Measurements from ENCODE around the gene CMTM2. TPM values are rescaled to one million over a fixed set of nuclear protein-coding genes. Genes with fewer than 3 reads are reported as not detected.
A peak's percentile ranks its signal among the peaks of the same experiment; 100 is the strongest.
"Not testable (repeated sequence)": the region's sequence is repeated elsewhere in the genome, so short reads cannot be mapped to it uniquely, and the experiment has no call there.

The CMTM2 gene
- total and polyA plus RNA-seq, 10 donors, result 0.70 to 54.6 (median 8.8) TPM

GRCh38 chr16:66608241-66609138 lies 29.2 kb downstream of the CMTM2 start:
- intact Hi-C loops (cut with DNase I; ENCODE audit: low total_unique reads), result no loop called here
- Histone ChIP-seq H3K27ac (peak overlapping the region in 3 of 8 donors; percentile 0 to 45 (median 34)), H3K4me3 (peak overlapping the region in 1 of 8 donors; percentile 8), H3K27me3 (replicated peaks in 1 of 7) (peaks cover 0 to 16% (median 0%) of the 10 kb centered on the region in 7 donors), H3K36me3 (peaks cover 0 to 49% (median 43%) of the 10 kb centered on the region in 6 donors), H3K4me1 (peaks cover 32 to 57% (median 52%) of the 10 kb centered on the region in 6 donors), H3K9me3 (no peaks in the 10 kb centered on the region)
- TF ChIP-seq, protein P1, sequence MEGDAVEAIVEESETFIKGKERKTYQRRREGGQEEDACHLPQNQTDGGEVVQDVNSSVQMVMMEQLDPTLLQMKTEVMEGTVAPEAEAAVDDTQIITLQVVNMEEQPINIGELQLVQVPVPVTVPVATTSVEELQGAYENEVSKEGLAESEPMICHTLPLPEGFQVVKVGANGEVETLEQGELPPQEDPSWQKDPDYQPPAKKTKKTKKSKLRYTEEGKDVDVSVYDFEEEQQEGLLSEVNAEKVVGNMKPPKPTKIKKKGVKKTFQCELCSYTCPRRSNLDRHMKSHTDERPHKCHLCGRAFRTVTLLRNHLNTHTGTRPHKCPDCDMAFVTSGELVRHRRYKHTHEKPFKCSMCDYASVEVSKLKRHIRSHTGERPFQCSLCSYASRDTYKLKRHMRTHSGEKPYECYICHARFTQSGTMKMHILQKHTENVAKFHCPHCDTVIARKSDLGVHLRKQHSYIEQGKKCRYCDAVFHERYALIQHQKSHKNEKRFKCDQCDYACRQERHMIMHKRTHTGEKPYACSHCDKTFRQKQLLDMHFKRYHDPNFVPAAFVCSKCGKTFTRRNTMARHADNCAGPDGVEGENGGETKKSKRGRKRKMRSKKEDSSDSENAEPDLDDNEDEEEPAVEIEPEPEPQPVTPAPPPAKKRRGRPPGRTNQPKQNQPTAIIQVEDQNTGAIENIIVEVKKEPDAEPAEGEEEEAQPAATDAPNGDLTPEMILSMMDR (IDR thresholded peaks at IDR 0.05 in 8 of 11, conservative IDR thresholded peaks at IDR 0.05 in 3 of 11), result peak; percentile 56 to 94 (median 88)
- TF ChIP-seq POLR2A (IDR thresholded peaks at IDR 0.05), result no peak
- TF ChIP-seq POLR2AphosphoS5 (IDR thresholded peaks at IDR 0.05), result peak; percentile 14 to 55 (median 52)
- peak; percentile 94 for DNase-seq
- 31 to 66% (median 37%) methylated on average over 9 to 17 of the region's 17 CpGs for WGBS, 5 donors

DNA sequence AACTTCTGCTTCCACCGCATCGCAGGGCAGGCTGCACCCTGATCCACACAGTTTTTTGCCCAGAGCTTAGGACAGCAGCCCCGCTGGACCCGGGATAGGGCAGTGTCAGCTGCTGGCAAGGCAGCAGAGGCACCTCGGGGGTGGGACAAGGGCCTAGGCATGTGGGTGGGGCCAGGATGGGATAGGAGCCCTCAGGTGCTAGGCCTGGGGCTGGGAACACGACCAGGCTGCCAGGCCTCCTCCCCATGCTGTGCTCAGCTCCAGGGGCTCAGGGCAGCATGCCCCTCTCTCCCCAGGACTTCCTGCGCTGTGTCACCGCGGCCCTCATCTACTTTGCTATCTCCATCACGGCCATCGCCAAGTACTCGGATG lies 29.9 kb downstream of the CMTM2 start:
- no peak for DNase-seq
- Histone ChIP-seq H3K4me3 (no peak overlapping the region), H3K4me1 (peaks cover 32 to 51% (median 45%) of the 10 kb centered on the region in 6 donors), H3K9me3 (no peaks in the 10 kb centered on the region), H3K27ac (peak overlapping the region in 1 of 8 donors; percentile 45), H3K36me3 (peaks cover 0 to 55% (median 46%) of the 10 kb centered on the region in 6 donors), H3K27me3 (replicated peaks in 1 of 7) (peaks cover 0 to 14% (median 0%) of the 10 kb centered on the region in 7 donors)
- intact Hi-C loops (cut with DNase I; ENCODE audit: low total_unique reads), result no loop called here
- WGBS, 5 donors, result 89 to 92% (median 91%) methylated on average over 10 to 12 of the region's 12 CpGs
- no peak for TF ChIP-seq POLR2A (IDR thresholded peaks at IDR 0.05)
- no peak for TF ChIP-seq POLR2AphosphoS5 (IDR thresholded peaks at IDR 0.05)
- TF ChIP-seq, protein P1 (IDR thresholded peaks at IDR 0.05 in 8 of 11, conservative IDR thresholded peaks at IDR 0.05 in 3 of 11), result no peak

- Histone ChIP-seq H3K4me3 (no peak overlapping the region), H3K27me3 (replicated peaks in 1 of 7) (peaks cover 0 to 7% (median 0%) of the 10 kb centered on the region in 7 donors), H3K9me3 (no peaks in the 10 kb centered on the region), H3K36me3 (peaks cover 0 to 64% (median 50%) of the 10 kb centered on the region in 6 donors), H3K27ac (no peak overlapping the region), H3K4me1 (peaks cover 32 to 42% (median 38%) of the 10 kb centered on the region in 6 donors)
- intact Hi-C loops (cut with DNase I; ENCODE audit: low total_unique reads), result no loop called here
- TF ChIP-seq, protein P1 (IDR thresholded peaks at IDR 0.05 in 8 of 11, conservative IDR thresholded peaks at IDR 0.05 in 3 of 11), result no peak
- no peak for TF ChIP-seq POLR2AphosphoS5 (IDR thresholded peaks at IDR 0.05)
- no peak for TF ChIP-seq POLR2A (IDR thresholded peaks at IDR 0.05)
- WGBS, 5 donors, result 89 to 95% (median 93%) methylated on average over 14 of the region's 14 CpGs
- peak; percentile 72 for DNase-seq
Measured at GRCh38 chr16:66610111-66610820, 31.0 kb downstream of the CMTM2 start.

GRCh38 chr16:66611911-66612310 lies 32.6 kb downstream of the CMTM2 start:
- H3K4me3 ChIP-seq; H3K27ac ChIP-seq; intact Hi-C loops (cut with DNase I; ENCODE audit: low total_unique reads); H3K9me3 ChIP-seq; H3K27me3 ChIP-seq (replicated peaks in 1 of 7): not testable (repeated sequence)
- peak; percentile 51 for DNase-seq
- H3K4me1 ChIP-seq, result peaks cover 16 to 26% (median 21%) of the 10 kb centered on the region in 6 donors
- H3K36me3 ChIP-seq, result peaks cover 0 to 64% (median 50%) of the 10 kb centered on the region in 6 donors
- 89 to 95% (median 93%) methylated on average over 6 to 8 of the region's 8 CpGs for WGBS, 5 donors
